CD4-positive, alpha-beta T cell treated with Interleukin-17A for 1 hour (primary cell): ENCODE measurements around the gene MAPRE2.

ENCODE experiments used
- DNase-seq: peaks from one replicate; pipeline ENCODE4 v3.0.0-alpha.2; 2020

Gene MAPRE2

GRCh38 chr18:35186291-35187034, 145.2 kb downstream of the MAPRE2 start:
- no peak for DNase-seq

- no peak for DNase-seq
Measured at GRCh38 chr18:35189510-35189909, 148.3 kb downstream of the MAPRE2 start.

GRCh38 chr18:35190948-35191697, 149.9 kb downstream of the MAPRE2 start:
- DNase-seq = no peak

GRCh38 chr18:35191698-35192025, 150.4 kb downstream of the MAPRE2 start:
- no peak for DNase-seq

- no peak for DNase-seq
Measured at GRCh38 chr18:35192415-35192814, 151.2 kb downstream of the MAPRE2 start.
